Measurements from ENCODE around the gene HSD17B4.

Gene HSD17B4

GRCh38 chr5:119529811-119530210 is 77.5 kb downstream of the HSD17B4 start:
- H3K4me3 ChIP-seq (ENCODE audit: low read depth, low read length): no peak overlapping the region
- DNase-seq (ENCODE audit: low read depth): no peak
- TF ChIP-seq, protein P1, sequence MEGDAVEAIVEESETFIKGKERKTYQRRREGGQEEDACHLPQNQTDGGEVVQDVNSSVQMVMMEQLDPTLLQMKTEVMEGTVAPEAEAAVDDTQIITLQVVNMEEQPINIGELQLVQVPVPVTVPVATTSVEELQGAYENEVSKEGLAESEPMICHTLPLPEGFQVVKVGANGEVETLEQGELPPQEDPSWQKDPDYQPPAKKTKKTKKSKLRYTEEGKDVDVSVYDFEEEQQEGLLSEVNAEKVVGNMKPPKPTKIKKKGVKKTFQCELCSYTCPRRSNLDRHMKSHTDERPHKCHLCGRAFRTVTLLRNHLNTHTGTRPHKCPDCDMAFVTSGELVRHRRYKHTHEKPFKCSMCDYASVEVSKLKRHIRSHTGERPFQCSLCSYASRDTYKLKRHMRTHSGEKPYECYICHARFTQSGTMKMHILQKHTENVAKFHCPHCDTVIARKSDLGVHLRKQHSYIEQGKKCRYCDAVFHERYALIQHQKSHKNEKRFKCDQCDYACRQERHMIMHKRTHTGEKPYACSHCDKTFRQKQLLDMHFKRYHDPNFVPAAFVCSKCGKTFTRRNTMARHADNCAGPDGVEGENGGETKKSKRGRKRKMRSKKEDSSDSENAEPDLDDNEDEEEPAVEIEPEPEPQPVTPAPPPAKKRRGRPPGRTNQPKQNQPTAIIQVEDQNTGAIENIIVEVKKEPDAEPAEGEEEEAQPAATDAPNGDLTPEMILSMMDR (IDR thresholded peaks at IDR 0.05; ENCODE audit: insufficient read depth, low read depth, low read length, missing control alignments): no peak

GRCh38 chr5:119532637-119533036 is 80.3 kb downstream of the HSD17B4 start:
- TF ChIP-seq, protein P1 (IDR thresholded peaks at IDR 0.05; ENCODE audit: insufficient read depth, low read depth, low read length, missing control alignments): no peak
- H3K4me3 ChIP-seq (ENCODE audit: low read depth, low read length): no peak overlapping the region
- DNase-seq (ENCODE audit: low read depth): no peak

DNA sequence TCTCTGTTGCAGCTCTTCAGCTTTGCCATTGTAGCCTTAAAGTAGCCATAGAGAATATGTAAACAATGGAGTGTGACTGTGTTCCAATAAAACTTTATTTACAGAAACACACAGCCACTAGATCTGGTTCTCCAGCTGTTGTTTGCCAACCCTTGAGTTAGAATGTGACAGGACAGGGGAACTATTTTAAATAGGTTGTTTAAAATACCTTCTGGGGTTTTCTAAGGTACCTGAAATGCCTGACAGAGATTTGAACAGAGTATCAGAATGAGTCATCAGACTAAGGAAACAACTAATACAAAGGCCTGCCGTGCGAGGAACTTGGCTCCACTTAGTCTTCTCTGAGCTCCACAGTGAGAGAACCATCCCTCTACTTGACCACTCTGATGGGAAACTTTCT is 85.4 kb downstream of the HSD17B4 start:
- peak; percentile 87 for DNase-seq (ENCODE audit: low read depth)
- no peak overlapping the region for H3K4me3 ChIP-seq (ENCODE audit: low read depth, low read length)
- TF ChIP-seq, protein P1 (IDR thresholded peaks at IDR 0.05; ENCODE audit: insufficient read depth, low read depth, low read length, missing control alignments): no peak

- TF ChIP-seq, protein P1 (IDR thresholded peaks at IDR 0.05; ENCODE audit: insufficient read depth, low read depth, low read length, missing control alignments): no peak
- no peak overlapping the region for H3K4me3 ChIP-seq (ENCODE audit: low read depth, low read length)
- DNase-seq (ENCODE audit: low read depth): no peak
These were observed 89.4 kb downstream of the HSD17B4 start for GRCh38 chr5:119541716-119542115.

- TF ChIP-seq, protein P1 (IDR thresholded peaks at IDR 0.05; ENCODE audit: insufficient read depth, low read depth, low read length, missing control alignments): no peak
- H3K4me3 ChIP-seq (ENCODE audit: low read depth, low read length): no peak overlapping the region
- DNase-seq (ENCODE audit: low read depth): no peak
These were observed 99.5 kb downstream of the HSD17B4 start for GRCh38 chr5:119551819-119552218.

- DNase-seq (ENCODE audit: low read depth): no peak
- TF ChIP-seq, protein P1 (IDR thresholded peaks at IDR 0.05; ENCODE audit: insufficient read depth, low read depth, low read length, missing control alignments): no peak
- H3K4me3 ChIP-seq (ENCODE audit: low read depth, low read length): no peak overlapping the region
These were observed 102.3 kb downstream of the HSD17B4 start for GRCh38 chr5:119554597-119554996.

DNA sequence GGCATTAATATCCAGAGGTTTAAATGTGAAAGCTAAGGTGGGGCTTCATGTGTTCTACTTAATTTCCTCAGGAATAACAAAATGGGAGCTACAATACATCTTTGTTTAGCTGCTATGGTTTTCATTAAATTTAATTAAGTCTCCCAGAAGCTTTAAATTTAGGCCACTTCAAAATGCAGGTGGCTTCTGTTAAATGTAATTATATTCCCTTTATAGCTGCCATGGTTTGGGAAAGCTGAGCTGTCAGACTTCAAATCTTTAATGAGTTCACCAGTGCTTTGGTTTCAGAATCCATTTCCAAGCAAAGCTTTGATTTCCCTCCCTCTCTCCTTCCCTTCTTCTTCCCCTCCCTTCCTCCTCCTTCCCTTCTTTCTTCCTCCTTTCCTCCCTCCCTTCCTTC is 118.6 kb downstream of the HSD17B4 start:
- no peak for DNase-seq (ENCODE audit: low read depth)
- TF ChIP-seq, protein P1 (IDR thresholded peaks at IDR 0.05; ENCODE audit: insufficient read depth, low read depth, low read length, missing control alignments): no peak
- H3K4me3 ChIP-seq (ENCODE audit: low read depth, low read length): no peak overlapping the region

Data from GM12865 (cell line).